Bronchial epithelial cell (primary cell): ENCODE results near the gene UCHL5. TPM values are rescaled to one million over a fixed set of nuclear protein-coding genes. Genes with fewer than 3 reads are reported as not detected.

Experiments
- DNase-seq: peaks from one replicate; pipeline ENCODE4 v3.0.0-alpha.2; 2010; ENCODE audit warnings: low read depth
- FAIRE-seq: peaks from 2 replicates; lab custom pipeline; 2011; peaks lifted over from hg19 to GRCh38; lab: Jason Lieb, UNC
- H3K27me3 ChIP-seq: 2 replicates; pipeline ENCODE4 v1.5.1; 2011; ENCODE audit warnings: low read length; ENCODE audit not compliant: control insufficient read depth, insufficient read depth
- H3K36me3 ChIP-seq: 2 replicates; pipeline ENCODE4 v1.5.1; 2011; ENCODE audit warnings: low read length; ENCODE audit not compliant: control insufficient read depth, insufficient read depth
- H3K4me3 ChIP-seq: 2 replicates; pipeline ENCODE4 v1.5.1; 2011; ENCODE audit warnings: mild to moderate bottlenecking, low read depth, low read length, control low read depth
- total RNA-seq: library from RNA; depleted of rRNA; stranded (reverse); fragments of >200 nt; gene quantifications from 2 replicates; pipeline ENCODE4 v1.2.1, GENCODE V29; 2014
- TF ChIP-seq, protein P1 (sequence below): IDR thresholded peaks from 2 replicates; pipeline ENCODE4 v1.5.1; 2011; ENCODE audit warnings: mild to moderate bottlenecking, moderate library complexity, low read length, control low read depth, inconsistent platforms; ENCODE audit not compliant: insufficient read depth, severe bottlenecking

UCHL5 gene
- total RNA-seq, 1 donor from 2014 or later = 26.3 TPM

DNA sequence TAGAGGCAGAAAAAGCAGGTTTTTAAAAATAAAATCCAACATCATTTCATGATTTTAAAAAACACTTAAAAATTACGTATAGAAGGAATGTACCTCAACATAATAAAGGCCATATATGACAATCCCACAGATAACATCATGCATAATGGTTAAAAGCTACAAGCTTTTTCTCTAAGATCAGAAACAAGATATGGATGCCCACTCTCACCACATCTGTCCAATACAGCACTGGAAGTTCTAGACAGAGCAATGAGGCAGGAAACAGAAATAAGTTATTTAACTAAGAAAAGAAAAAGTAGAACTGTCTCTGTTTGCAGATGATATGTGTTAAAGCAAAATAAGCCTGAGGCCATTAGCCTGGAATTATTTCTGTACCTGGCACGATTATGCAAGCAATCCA lies 96.3 kb downstream of the UCHL5 start:
- H3K36me3 ChIP-seq = no peaks in the 10 kb centered on the region
- FAIRE-seq (no peak), DNase-seq (no peak)
- no peak overlapping the region for H3K4me3 ChIP-seq
- TF ChIP-seq, protein P1, sequence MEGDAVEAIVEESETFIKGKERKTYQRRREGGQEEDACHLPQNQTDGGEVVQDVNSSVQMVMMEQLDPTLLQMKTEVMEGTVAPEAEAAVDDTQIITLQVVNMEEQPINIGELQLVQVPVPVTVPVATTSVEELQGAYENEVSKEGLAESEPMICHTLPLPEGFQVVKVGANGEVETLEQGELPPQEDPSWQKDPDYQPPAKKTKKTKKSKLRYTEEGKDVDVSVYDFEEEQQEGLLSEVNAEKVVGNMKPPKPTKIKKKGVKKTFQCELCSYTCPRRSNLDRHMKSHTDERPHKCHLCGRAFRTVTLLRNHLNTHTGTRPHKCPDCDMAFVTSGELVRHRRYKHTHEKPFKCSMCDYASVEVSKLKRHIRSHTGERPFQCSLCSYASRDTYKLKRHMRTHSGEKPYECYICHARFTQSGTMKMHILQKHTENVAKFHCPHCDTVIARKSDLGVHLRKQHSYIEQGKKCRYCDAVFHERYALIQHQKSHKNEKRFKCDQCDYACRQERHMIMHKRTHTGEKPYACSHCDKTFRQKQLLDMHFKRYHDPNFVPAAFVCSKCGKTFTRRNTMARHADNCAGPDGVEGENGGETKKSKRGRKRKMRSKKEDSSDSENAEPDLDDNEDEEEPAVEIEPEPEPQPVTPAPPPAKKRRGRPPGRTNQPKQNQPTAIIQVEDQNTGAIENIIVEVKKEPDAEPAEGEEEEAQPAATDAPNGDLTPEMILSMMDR = no peak
- H3K27me3 ChIP-seq = no peaks in the 10 kb centered on the region

Other genes starting within 250 kb of the UCHL5 start
- 109 and 140 TPM in 2 replicates for gene RO60, start 252 bp upstream of the UCHL5 start, total RNA-seq
- gene GLRX2, start 46.1 kb upstream of the UCHL5 start, total RNA-seq = 5.0 and 10.1 TPM in 2 replicates
- 15.3 and 21.0 TPM in 2 replicates for gene CDC73, start 62.7 kb upstream of the UCHL5 start, total RNA-seq
- not detected in 2 replicates for gene B3GALT2, start 127.3 kb upstream of the UCHL5 start, total RNA-seq